ENCODE data around the gene CACNA1C. TPM values are rescaled to one million over a fixed set of nuclear protein-coding genes. Genes with fewer than 3 reads are reported as not detected.

CACNA1C gene
- total and polyA plus RNA-seq, 10 of the 15 experiments (the other 5 are each of a cell fraction or from before 2014, with no cell fraction given): under 0.01 to 0.15 (median 0.09) TPM; not detected in 5

DNA sequence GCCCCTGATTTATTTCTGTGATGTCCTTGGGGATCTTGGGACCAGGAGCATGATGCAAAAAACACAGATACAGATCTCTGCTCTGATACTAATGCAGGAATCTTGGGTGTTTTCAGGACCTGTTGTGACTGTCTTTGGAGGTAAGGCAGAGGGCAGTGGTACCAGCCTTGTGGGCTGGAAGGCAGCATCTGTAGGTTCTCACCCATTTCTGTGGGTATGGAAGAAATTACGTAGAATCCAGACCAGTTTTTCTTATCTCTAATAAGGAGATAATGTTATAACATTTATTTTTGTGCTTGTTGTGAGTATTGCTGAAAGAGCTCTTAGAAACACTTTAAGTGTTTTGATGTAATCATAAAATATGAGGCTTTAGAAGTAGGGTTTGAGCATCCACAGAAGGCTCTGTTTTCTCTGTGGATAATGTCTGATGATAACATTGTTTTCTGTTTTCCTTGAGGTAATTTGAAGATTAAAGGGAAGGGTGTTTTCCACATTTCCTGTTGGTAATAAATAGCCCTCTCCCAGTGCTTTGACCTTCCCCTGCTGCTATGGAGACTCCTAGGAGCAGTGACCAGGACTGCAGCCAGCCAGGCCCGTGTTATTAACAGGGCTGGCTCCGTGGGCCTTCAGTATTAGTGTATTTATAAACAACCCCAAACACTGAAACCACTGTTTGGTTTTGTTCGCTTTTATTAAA, 39.1 kb upstream of the CACNA1C start:
- in situ Hi-C loops (cut with MboI) (no loop called here), intact Hi-C loops (cut with micrococcal nuclease; ENCODE audit: unreplicated experiment) (no loop called here)
- H4K20me1 ChIP-seq (ENCODE audit: control insufficient read depth, insufficient read depth): no peaks in the 10 kb centered on the region
- FAIRE-seq: no peak
- no peaks in the 10 kb centered on the region; the same call in 1 of the 2 replicates for H3K4me1 ChIP-seq (ENCODE audit: control insufficient read depth, insufficient read depth, low read length)
- ATAC-seq: no peak
- ChIA-PET POLR2A (no interaction called here), SMC1A (ENCODE audit: uncharacterized antibody, unreplicated experiment) (no interaction called here), CTCF (interaction anchor here (1.0 kb wide), 1 partner anchor 9 kb away, joined by 4 read pairs; no protein-coding TSS in a partner anchor), RAD21 (ENCODE audit: unreplicated experiment) (no interaction called here)
- WGBS (ENCODE audit: insufficient coverage, insufficient replicate concordance, low lambda C conversion rate, missing lambda C conversion rate): 27% methylated on average over 4 of the region's 4 CpGs
- H2AFZ ChIP-seq (ENCODE audit: control insufficient read depth, low read depth, low read length): no peak overlapping the region
- H3K9ac ChIP-seq (ENCODE audit: control insufficient read depth, insufficient read depth, low read length): no peak overlapping the region
- H3K36me3 ChIP-seq (ENCODE audit: control insufficient read depth in 2 of 2, insufficient read depth in 2 of 2, low read length in 1 of 2): no peaks in the 10 kb centered on the region
- no peak overlapping the region for H3K27ac ChIP-seq (ENCODE audit: control insufficient read depth, insufficient read depth)
- H3K27me3 ChIP-seq (replicated peaks in 1 of 2; ENCODE audit: control insufficient read depth in 2 of 2, insufficient read depth in 2 of 2, low read length in 1 of 2): no peaks in the 10 kb centered on the region
- no peaks in the 10 kb centered on the region for H3K79me2 ChIP-seq (ENCODE audit: control insufficient read depth, insufficient read depth, low read length)
- H3K9me3 ChIP-seq (replicated peaks; ENCODE audit: control insufficient read depth, insufficient read depth, low read length): no peaks in the 10 kb centered on the region
- no peak overlapping the region for H3K4me2 ChIP-seq (ENCODE audit: control insufficient read depth, insufficient read depth)
- BruUV-seq (replicated peaks): no TSS peak
- DNase-seq (ENCODE audit: low read depth, low spot score): no peak
- no peak overlapping the region for H3K4me3 ChIP-seq
- no peak for TF ChIP-seq CREB1 (IDR thresholded peaks at IDR 0.05; ENCODE audit: low read depth)
- TF ChIP-seq, protein P1, sequence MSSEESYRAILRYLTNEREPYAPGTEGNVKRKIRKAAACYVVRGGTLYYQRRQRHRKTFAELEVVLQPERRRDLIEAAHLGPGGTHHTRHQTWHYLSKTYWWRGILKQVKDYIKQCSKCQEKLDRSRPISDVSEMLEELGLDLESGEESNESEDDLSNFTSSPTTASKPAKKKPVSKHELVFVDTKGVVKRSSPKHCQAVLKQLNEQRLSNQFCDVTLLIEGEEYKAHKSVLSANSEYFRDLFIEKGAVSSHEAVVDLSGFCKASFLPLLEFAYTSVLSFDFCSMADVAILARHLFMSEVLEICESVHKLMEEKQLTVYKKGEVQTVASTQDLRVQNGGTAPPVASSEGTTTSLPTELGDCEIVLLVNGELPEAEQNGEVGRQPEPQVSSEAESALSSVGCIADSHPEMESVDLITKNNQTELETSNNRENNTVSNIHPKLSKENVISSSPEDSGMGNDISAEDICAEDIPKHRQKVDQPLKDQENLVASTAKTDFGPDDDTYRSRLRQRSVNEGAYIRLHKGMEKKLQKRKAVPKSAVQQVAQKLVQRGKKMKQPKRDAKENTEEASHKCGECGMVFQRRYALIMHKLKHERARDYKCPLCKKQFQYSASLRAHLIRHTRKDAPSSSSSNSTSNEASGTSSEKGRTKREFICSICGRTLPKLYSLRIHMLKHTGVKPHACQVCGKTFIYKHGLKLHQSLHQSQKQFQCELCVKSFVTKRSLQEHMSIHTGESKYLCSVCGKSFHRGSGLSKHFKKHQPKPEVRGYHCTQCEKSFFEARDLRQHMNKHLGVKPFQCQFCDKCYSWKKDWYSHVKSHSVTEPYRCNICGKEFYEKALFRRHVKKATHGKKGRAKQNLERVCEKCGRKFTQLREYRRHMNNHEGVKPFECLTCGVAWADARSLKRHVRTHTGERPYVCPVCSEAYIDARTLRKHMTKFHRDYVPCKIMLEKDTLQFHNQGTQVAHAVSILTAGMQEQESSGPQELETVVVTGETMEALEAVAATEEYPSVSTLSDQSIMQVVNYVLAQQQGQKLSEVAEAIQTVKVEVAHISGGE (CRISPR knock-in tag; IDR thresholded peaks at IDR 0.05): no peak
- TF ChIP-seq IRF4 (IDR thresholded peaks at IDR 0.05; ENCODE audit: low read depth, low read length): no peak
- no peak for TF ChIP-seq ELK1 (IDR thresholded peaks at IDR 0.05; ENCODE audit: low read depth, low read length)
- TF ChIP-seq MEF2B (IDR thresholded peaks at IDR 0.05; ENCODE audit: partially characterized antibody, poor library complexity, severe bottlenecking): no peak
- no peak for TF ChIP-seq CEBPB (IDR thresholded peaks at IDR 0.05; ENCODE audit: borderline replicate concordance in 1 of 2, low read depth in 2 of 2, low read length in 2 of 2)
- TF ChIP-seq MYB (IDR thresholded peaks at IDR 0.05; ENCODE audit: borderline replicate concordance, low read depth, low read length): no peak
- TF ChIP-seq PBX3 (IDR thresholded peaks at IDR 0.05; ENCODE audit: insufficient replicate concordance, low read depth, low read length): no peak
- TF ChIP-seq SMAD5 (IDR thresholded peaks at IDR 0.05; ENCODE audit: low read depth): no peak
- no peak for TF ChIP-seq NR2C2 (IDR thresholded peaks at IDR 0.05; ENCODE audit: borderline replicate concordance, control insufficient read depth, insufficient read length, low read depth)
- TF ChIP-seq RAD21 (IDR thresholded peaks at IDR 0.05; ENCODE audit: insufficient read depth, low read depth, low read length): no peak
- TF ChIP-seq, protein P2, sequence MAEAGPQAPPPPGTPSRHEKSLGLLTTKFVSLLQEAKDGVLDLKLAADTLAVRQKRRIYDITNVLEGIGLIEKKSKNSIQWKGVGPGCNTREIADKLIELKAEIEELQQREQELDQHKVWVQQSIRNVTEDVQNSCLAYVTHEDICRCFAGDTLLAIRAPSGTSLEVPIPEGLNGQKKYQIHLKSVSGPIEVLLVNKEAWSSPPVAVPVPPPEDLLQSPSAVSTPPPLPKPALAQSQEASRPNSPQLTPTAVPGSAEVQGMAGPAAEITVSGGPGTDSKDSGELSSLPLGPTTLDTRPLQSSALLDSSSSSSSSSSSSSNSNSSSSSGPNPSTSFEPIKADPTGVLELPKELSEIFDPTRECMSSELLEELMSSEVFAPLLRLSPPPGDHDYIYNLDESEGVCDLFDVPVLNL (IDR thresholded peaks at IDR 0.05; ENCODE audit: low read depth, low read length): no peak
- TF ChIP-seq SP1 (IDR thresholded peaks at IDR 0.05; ENCODE audit: low read depth, low read length): no peak
- TF ChIP-seq RCOR1 (conservative IDR thresholded peaks at IDR 0.05; ENCODE audit: low read depth, low read length): no peak
- TF ChIP-seq GATAD2B (conservative IDR thresholded peaks at IDR 0.05; ENCODE audit: low read depth): no peak

Measured in GM12878 (cell line).